Adrenal gland (tissue), 5 donors: Measurements from ENCODE around the gene BMPR1B.
A peak's percentile ranks its signal among the peaks of the same experiment; 100 is the strongest.

ENCODE experiments used
- POLR2A ChIP-seq, 2 donors: fragments of 450-650 bp; IDR thresholded peaks; one replicate each; pipeline ENCODE4 v1.6.1; 2017; ENCODE audit warnings: antibody characterized with exemption in 2 of 2, mild to moderate bottlenecking in 2 of 2, moderate library complexity in 1 of 2
- TF ChIP-seq, protein P1 (sequence below), 6 experiments: fragments of 450-650 bp in 4 of 6; fragments of 200-600 bp in 2 of 6; sonication (generic) in 1 of 6; IDR thresholded peaks; 1 replicate in 5 of 6; 2 replicates in 1 of 6; pipeline versions ENCODE4 v1.5.1 to v1.8.0; 2016 to 2021; ENCODE audit warnings: antibody characterized with exemption in 6 of 6, mild to moderate bottlenecking in 2 of 6, moderate library complexity in 1 of 6
- donor health status: DM: no; HTN: no; CAD: no.

- TF ChIP-seq, protein P1, sequence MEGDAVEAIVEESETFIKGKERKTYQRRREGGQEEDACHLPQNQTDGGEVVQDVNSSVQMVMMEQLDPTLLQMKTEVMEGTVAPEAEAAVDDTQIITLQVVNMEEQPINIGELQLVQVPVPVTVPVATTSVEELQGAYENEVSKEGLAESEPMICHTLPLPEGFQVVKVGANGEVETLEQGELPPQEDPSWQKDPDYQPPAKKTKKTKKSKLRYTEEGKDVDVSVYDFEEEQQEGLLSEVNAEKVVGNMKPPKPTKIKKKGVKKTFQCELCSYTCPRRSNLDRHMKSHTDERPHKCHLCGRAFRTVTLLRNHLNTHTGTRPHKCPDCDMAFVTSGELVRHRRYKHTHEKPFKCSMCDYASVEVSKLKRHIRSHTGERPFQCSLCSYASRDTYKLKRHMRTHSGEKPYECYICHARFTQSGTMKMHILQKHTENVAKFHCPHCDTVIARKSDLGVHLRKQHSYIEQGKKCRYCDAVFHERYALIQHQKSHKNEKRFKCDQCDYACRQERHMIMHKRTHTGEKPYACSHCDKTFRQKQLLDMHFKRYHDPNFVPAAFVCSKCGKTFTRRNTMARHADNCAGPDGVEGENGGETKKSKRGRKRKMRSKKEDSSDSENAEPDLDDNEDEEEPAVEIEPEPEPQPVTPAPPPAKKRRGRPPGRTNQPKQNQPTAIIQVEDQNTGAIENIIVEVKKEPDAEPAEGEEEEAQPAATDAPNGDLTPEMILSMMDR (IDR thresholded peaks at IDR 0.05) = peak; percentile 35 to 67 (median 57)
- TF ChIP-seq POLR2A (IDR thresholded peaks at IDR 0.05) = no peak
Observed at GRCh38 chr4:95155759-95156451, 398.1 kb downstream of the BMPR1B start.
